Measurements from ENCODE around the gene TSPEAR. TPM values are rescaled to one million over a fixed set of nuclear protein-coding genes. Genes with fewer than 3 reads are reported as not detected.

The TSPEAR gene
- 0.13 TPM for polyA plus RNA-seq (ENCODE audit: insufficient read length)

GRCh38 chr21:44711327-44712202, at the start of gene TSPEAR:
TSS of gene TSPEAR (minus strand) at chr21:44711572. CDS start at chr21:44711514, 58 bp downstream.
- no peak for DNase-seq (ENCODE audit: low read depth)

- no peak for DNase-seq (ENCODE audit: low read depth)
These were observed 49.0 kb upstream of the TSPEAR start for GRCh38 chr21:44760376-44760775.

GRCh38 chr21:44759628-44760285, 48.4 kb upstream of the TSPEAR start:
- DNase-seq (ENCODE audit: low read depth): no peak

- DNase-seq (ENCODE audit: low read depth): no peak
These were observed 47.6 kb upstream of the TSPEAR start for GRCh38 chr21:44758781-44759627.

- DNase-seq (ENCODE audit: low read depth): no peak
These were observed 46.8 kb upstream of the TSPEAR start for GRCh38 chr21:44758141-44758561.

GRCh38 chr21:44757731-44758130, 46.4 kb upstream of the TSPEAR start:
- no peak for DNase-seq (ENCODE audit: low read depth)

- no peak for DNase-seq (ENCODE audit: low read depth)
These were observed 45.2 kb upstream of the TSPEAR start for GRCh38 chr21:44756423-44757185.

GRCh38 chr21:44755227-44755626, 43.9 kb upstream of the TSPEAR start:
- no peak for DNase-seq (ENCODE audit: low read depth)

- no peak for DNase-seq (ENCODE audit: low read depth)
These were observed 42.0 kb upstream of the TSPEAR start for GRCh38 chr21:44753357-44753756.

- peak; percentile 8 for DNase-seq (ENCODE audit: low read depth)
These were observed 41.4 kb upstream of the TSPEAR start for GRCh38 chr21:44752671-44753235.

- no peak for DNase-seq (ENCODE audit: low read depth)
These were observed 40.6 kb upstream of the TSPEAR start for GRCh38 chr21:44751799-44752636.

GRCh38 chr21:44751186-44751798, 39.9 kb upstream of the TSPEAR start:
- no peak for DNase-seq (ENCODE audit: low read depth)

GRCh38 chr21:44750675-44751025, 39.3 kb upstream of the TSPEAR start:
- no peak for DNase-seq (ENCODE audit: low read depth)

- DNase-seq (ENCODE audit: low read depth): no peak
These were observed 38.6 kb upstream of the TSPEAR start for GRCh38 chr21:44749759-44750674.

- DNase-seq (ENCODE audit: low read depth): no peak
These were observed 37.9 kb upstream of the TSPEAR start for GRCh38 chr21:44749116-44749758.

GRCh38 chr21:44748621-44749020, 37.2 kb upstream of the TSPEAR start:
- no peak for DNase-seq (ENCODE audit: low read depth)

- DNase-seq (ENCODE audit: low read depth): no peak
These were observed 31.2 kb upstream of the TSPEAR start for GRCh38 chr21:44742418-44743153.
